ENCODE measurements around the gene DRC3.

DRC3 gene

DNA sequence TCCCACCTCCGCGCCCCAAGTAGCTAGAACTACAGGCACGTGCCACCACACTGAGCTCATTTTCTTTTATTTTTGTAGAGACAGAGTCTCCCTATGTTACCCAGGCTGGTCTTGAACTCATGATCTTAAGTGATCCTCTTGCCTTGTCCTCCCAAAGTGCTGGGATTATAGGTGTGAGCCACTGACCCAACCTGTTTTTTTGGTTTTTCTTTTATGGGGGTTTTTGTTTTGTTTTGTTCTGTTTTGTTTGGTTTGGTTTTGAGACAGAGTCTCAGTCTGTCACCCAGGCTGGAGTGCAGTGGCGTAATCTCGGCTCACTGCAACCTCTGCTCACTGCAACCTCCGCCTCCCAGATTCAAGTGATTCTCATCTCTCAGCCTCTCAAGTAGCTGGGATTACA lies 82.9 kb downstream of the DRC3 start:
- TF ChIP-seq ZNF70 (CRISPR knock-in tag; IDR thresholded peaks at IDR 0.05) (no peak), BACH2 (CRISPR knock-in tag; IDR thresholded peaks at IDR 0.05; ENCODE audit: borderline replicate concordance) (no peak), ESRRG (CRISPR knock-in tag; IDR thresholded peaks at IDR 0.05) (no peak), ARNTL (CRISPR knock-in tag; IDR thresholded peaks at IDR 0.05; ENCODE audit: borderline replicate concordance, low read depth) (no peak), OSR1 (CRISPR knock-in tag; IDR thresholded peaks at IDR 0.05) (no peak), TOX (CRISPR knock-in tag; IDR thresholded peaks at IDR 0.05; ENCODE audit: borderline replicate concordance) (no peak), SNAI2 (CRISPR knock-in tag; IDR thresholded peaks at IDR 0.05) (no peak), RARB (CRISPR knock-in tag; IDR thresholded peaks at IDR 0.05) (no peak), PATZ1 (CRISPR knock-in tag; IDR thresholded peaks at IDR 0.05; ENCODE audit: borderline replicate concordance) (no peak), ZFP3 (CRISPR knock-in tag; IDR thresholded peaks at IDR 0.05) (no peak), ZNF565 (CRISPR knock-in tag; conservative IDR thresholded peaks at IDR 0.05; ENCODE audit: low read depth) (no peak)
- ATAC-seq = no peak

DNA sequence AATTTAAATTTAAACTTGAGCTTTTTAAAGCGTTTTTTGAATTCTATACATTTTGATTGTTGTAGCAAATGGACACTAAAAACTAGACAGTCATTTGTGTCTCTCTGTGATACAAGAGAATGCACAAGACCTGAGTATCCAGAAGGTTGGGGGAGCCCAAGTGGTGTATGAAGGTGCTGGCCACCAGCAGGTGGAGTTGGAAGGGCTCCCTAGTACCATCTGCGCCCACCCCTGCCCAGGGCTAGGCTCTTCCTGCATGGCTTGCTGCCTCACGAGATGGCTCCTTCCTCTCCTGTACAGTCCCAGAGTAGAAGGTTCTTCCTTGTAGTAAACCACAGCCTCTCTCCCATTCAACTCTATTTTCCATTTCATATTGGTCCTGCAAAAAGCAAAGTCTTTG lies 83.6 kb downstream of the DRC3 start:
- TF ChIP-seq TOX (CRISPR knock-in tag; IDR thresholded peaks at IDR 0.05; ENCODE audit: borderline replicate concordance) (no peak), SNAI2 (CRISPR knock-in tag; IDR thresholded peaks at IDR 0.05) (no peak), CSDC2 (CRISPR knock-in tag; IDR thresholded peaks at IDR 0.05) (no peak), ZNF8 (CRISPR knock-in tag; IDR thresholded peaks at IDR 0.05) (no peak), OSR1 (CRISPR knock-in tag; IDR thresholded peaks at IDR 0.05) (no peak)
- ATAC-seq = no peak

DNA sequence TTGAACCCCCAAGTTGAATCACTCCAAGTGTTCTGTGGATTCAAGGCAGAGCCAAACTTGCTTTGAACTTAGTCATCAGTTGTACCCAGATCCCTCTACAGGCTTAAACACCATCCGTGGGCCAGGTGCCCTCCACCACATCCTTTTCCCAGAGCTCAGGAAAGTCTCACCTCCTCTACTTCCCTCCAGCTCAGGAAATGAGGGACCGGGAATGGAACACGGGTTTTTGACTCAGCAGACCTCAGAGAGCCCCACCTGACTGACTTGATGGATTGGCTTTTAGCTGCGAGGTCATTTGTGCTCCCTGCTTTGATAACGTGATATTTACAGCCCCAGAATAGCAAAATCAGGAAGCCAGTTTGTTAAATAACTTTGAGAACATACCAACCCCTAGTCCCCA lies 86.6 kb downstream of the DRC3 start:
- TF ChIP-seq, protein P1, sequence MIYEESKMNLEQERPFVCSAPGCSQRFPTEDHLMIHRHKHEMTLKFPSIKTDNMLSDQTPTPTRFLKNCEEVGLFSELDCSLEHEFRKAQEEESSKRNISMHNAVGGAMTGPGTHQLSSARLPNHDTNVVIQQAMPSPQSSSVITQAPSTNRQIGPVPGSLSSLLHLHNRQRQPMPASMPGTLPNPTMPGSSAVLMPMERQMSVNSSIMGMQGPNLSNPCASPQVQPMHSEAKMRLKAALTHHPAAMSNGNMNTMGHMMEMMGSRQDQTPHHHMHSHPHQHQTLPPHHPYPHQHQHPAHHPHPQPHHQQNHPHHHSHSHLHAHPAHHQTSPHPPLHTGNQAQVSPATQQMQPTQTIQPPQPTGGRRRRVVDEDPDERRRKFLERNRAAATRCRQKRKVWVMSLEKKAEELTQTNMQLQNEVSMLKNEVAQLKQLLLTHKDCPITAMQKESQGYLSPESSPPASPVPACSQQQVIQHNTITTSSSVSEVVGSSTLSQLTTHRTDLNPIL (CRISPR knock-in tag; IDR thresholded peaks at IDR 0.05; ENCODE audit: low read depth) = no peak
- TF ChIP-seq ESRRG (CRISPR knock-in tag; IDR thresholded peaks at IDR 0.05) (no peak), OSR1 (CRISPR knock-in tag; IDR thresholded peaks at IDR 0.05) (no peak), PPARA (CRISPR knock-in tag; IDR thresholded peaks at IDR 0.05; ENCODE audit: borderline replicate concordance) (no peak), PATZ1 (CRISPR knock-in tag; IDR thresholded peaks at IDR 0.05; ENCODE audit: borderline replicate concordance) (no peak), ZC3H10 (CRISPR knock-in tag; IDR thresholded peaks at IDR 0.05) (no peak), TCF4 (CRISPR knock-in tag; IDR thresholded peaks at IDR 0.05; ENCODE audit: borderline replicate concordance) (no peak), ISL1 (CRISPR knock-in tag; IDR thresholded peaks at IDR 0.05) (no peak), CSDC2 (CRISPR knock-in tag; IDR thresholded peaks at IDR 0.05) (no peak), POU6F1 (CRISPR knock-in tag; IDR thresholded peaks at IDR 0.05; ENCODE audit: borderline replicate concordance, low read depth) (no peak), ARNTL (CRISPR knock-in tag; IDR thresholded peaks at IDR 0.05; ENCODE audit: borderline replicate concordance, low read depth) (no peak), TOX (CRISPR knock-in tag; IDR thresholded peaks at IDR 0.05; ENCODE audit: borderline replicate concordance) (no peak)
- TF ChIP-seq, protein P2, sequence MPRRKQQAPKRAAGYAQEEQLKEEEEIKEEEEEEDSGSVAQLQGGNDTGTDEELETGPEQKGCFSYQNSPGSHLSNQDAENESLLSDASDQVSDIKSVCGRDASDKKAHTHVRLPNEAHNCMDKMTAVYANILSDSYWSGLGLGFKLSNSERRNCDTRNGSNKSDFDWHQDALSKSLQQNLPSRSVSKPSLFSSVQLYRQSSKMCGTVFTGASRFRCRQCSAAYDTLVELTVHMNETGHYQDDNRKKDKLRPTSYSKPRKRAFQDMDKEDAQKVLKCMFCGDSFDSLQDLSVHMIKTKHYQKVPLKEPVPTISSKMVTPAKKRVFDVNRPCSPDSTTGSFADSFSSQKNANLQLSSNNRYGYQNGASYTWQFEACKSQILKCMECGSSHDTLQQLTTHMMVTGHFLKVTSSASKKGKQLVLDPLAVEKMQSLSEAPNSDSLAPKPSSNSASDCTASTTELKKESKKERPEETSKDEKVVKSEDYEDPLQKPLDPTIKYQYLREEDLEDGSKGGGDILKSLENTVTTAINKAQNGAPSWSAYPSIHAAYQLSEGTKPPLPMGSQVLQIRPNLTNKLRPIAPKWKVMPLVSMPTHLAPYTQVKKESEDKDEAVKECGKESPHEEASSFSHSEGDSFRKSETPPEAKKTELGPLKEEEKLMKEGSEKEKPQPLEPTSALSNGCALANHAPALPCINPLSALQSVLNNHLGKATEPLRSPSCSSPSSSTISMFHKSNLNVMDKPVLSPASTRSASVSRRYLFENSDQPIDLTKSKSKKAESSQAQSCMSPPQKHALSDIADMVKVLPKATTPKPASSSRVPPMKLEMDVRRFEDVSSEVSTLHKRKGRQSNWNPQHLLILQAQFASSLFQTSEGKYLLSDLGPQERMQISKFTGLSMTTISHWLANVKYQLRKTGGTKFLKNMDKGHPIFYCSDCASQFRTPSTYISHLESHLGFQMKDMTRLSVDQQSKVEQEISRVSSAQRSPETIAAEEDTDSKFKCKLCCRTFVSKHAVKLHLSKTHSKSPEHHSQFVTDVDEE (CRISPR knock-in tag; IDR thresholded peaks at IDR 0.05) = no peak
- TF ChIP-seq, protein P3, sequence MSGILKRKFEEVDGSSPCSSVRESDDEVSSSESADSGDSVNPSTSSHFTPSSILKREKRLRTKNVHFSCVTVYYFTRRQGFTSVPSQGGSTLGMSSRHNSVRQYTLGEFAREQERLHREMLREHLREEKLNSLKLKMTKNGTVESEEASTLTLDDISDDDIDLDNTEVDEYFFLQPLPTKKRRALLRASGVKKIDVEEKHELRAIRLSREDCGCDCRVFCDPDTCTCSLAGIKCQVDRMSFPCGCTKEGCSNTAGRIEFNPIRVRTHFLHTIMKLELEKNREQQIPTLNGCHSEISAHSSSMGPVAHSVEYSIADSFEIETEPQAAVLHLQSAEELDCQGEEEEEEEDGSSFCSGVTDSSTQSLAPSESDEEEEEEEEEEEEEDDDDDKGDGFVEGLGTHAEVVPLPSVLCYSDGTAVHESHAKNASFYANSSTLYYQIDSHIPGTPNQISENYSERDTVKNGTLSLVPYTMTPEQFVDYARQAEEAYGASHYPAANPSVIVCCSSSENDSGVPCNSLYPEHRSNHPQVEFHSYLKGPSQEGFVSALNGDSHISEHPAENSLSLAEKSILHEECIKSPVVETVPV (CRISPR knock-in tag; IDR thresholded peaks at IDR 0.05) = no peak
- no peak for ATAC-seq

Measured in SK-N-SH treated with all-trans-retinoic acid at 6 μM for 48 hours (cell line).